HEK293 (cell line): ENCODE results near the gene FBXO34.

Experiments used
- CTCF ChIA-PET: fragments of 350-600 bp; formaldehyde crosslinking; extraction: SDS; loops from one replicate; lab custom pipeline; 2021; ENCODE audit warnings: antibody characterized with exemption; lab: Yijun Ruan, JAX
- POLR2A ChIA-PET: fragments of 300-600 bp; formaldehyde crosslinking; extraction: SDS; loops from one replicate; lab custom pipeline; 2020; ENCODE audit warnings: antibody characterized with exemption, inconsistent platforms; lab: Yijun Ruan, JAX
- H3K27ac ChIP-seq: fragments of 200-500 bp; sonication (Bioruptor generic); 2 replicates; pipeline ENCODE4 v1.5.1; 2014; ENCODE audit warnings: low read depth, low read length, control low read depth, inconsistent platforms; ENCODE audit errors: extremely low read depth
- H3K36me3 ChIP-seq, 2 experiments: fragments of 200-500 bp in 1 of 2; sonication (Bioruptor generic) in 1 of 2; 1 replicate in 1 of 2; 2 replicates in 1 of 2; pipeline ENCODE4 v1.5.1; 2014 to 2017; ENCODE audit warnings: inconsistent platforms in 2 of 2, low read length in 2 of 2; ENCODE audit not compliant: control insufficient read depth in 2 of 2, insufficient read depth in 1 of 2
- H3K4me1 ChIP-seq: fragments of 200-500 bp; sonication (Bioruptor generic); 2 replicates; pipeline ENCODE4 v1.5.1; 2014; ENCODE audit warnings: mild to moderate bottlenecking, low read length, inconsistent platforms; ENCODE audit not compliant: control insufficient read depth, insufficient read depth
- H3K4me3 ChIP-seq: 2 replicates; pipeline ENCODE4 v1.5.1; 2011; ENCODE audit warnings: low read depth, mild to moderate bottlenecking, control low read depth, low read length, moderate library complexity
- H3K9me3 ChIP-seq: fragments of 200-500 bp; sonication (Bioruptor generic); 2 replicates; pipeline ENCODE4 v1.5.1; 2014; ENCODE audit warnings: low read depth, low read length, inconsistent platforms; ENCODE audit not compliant: control insufficient read depth, insufficient read depth
- BCL11B ChIP-seq: fragments of 450-650 bp; formaldehyde crosslinking; IDR thresholded peaks from 2 replicates; pipeline ENCODE4 v1.5.1; 2016; ENCODE audit warnings: low read depth, missing biosample characterization, missing genetic modification characterization
- GLIS1 ChIP-seq: fragments of 450-650 bp; formaldehyde crosslinking; IDR thresholded peaks from 2 replicates; pipeline ENCODE4 v1.5.1; 2016; ENCODE audit warnings: missing biosample characterization, missing genetic modification characterization
- GLIS2 ChIP-seq: fragments of 450-650 bp; formaldehyde crosslinking; IDR thresholded peaks from 2 replicates; pipeline ENCODE4 v1.5.1; 2016; ENCODE audit warnings: missing biosample characterization, missing genetic modification characterization
- KLF16 ChIP-seq: fragments of 450-650 bp; formaldehyde crosslinking; IDR thresholded peaks from 2 replicates; pipeline ENCODE4 v1.5.1; 2017; ENCODE audit warnings: missing biosample characterization, missing genetic modification characterization
- PRDM1 ChIP-seq: fragments of 450-650 bp; formaldehyde crosslinking; IDR thresholded peaks from 2 replicates; pipeline ENCODE4; 2016; ENCODE audit warnings: missing biosample characterization, missing genetic modification characterization
- SP7 ChIP-seq: fragments of 450-650 bp; formaldehyde crosslinking; IDR thresholded peaks from 2 replicates; pipeline ENCODE4 v1.5.1; 2016; ENCODE audit warnings: missing biosample characterization, missing genetic modification characterization
- WT1 ChIP-seq: fragments of 450-650 bp; formaldehyde crosslinking; IDR thresholded peaks from 2 replicates; pipeline ENCODE4 v1.5.1; 2016; ENCODE audit warnings: missing biosample characterization, missing genetic modification characterization
- ZBTB17 ChIP-seq: fragments of 450-650 bp; formaldehyde crosslinking; IDR thresholded peaks from 2 replicates; pipeline ENCODE4 v1.5.1; 2016; ENCODE audit warnings: missing biosample characterization, missing genetic modification characterization
- ZBTB21 ChIP-seq: fragments of 450-650 bp; formaldehyde crosslinking; IDR thresholded peaks from 2 replicates; pipeline ENCODE4 v1.5.1; 2017; ENCODE audit warnings: missing biosample characterization, missing genetic modification characterization
- ZBTB48 ChIP-seq: fragments of 450-650 bp; formaldehyde crosslinking; IDR thresholded peaks from 2 replicates; pipeline ENCODE4 v1.5.1; 2016; ENCODE audit warnings: missing biosample characterization, missing genetic modification characterization
- ZBTB8A ChIP-seq: fragments of 450-650 bp; formaldehyde crosslinking; IDR thresholded peaks from 2 replicates; pipeline ENCODE4 v1.5.1; 2016; ENCODE audit warnings: missing biosample characterization, missing genetic modification characterization
- ZNF2 ChIP-seq: fragments of 450-650 bp; formaldehyde crosslinking; IDR thresholded peaks from 2 replicates; pipeline ENCODE4 v1.5.1; 2016; ENCODE audit warnings: missing biosample characterization, missing genetic modification characterization
- ZNF394 ChIP-seq: fragments of 450-650 bp; formaldehyde crosslinking; IDR thresholded peaks from 2 replicates; pipeline ENCODE4 v1.5.1; 2016; ENCODE audit warnings: missing biosample characterization, missing genetic modification characterization, mild to moderate bottlenecking, moderate library complexity, borderline replicate concordance
- ZNF510 ChIP-seq: fragments of 450-650 bp; formaldehyde crosslinking; IDR thresholded peaks from 2 replicates; pipeline ENCODE4 v1.5.1; 2018; ENCODE audit warnings: mild to moderate bottlenecking, missing genetic modification characterization, missing biosample characterization; ENCODE audit not compliant: insufficient replicate concordance
- ZNF560 ChIP-seq: fragments of 450-650 bp; formaldehyde crosslinking; IDR thresholded peaks from 2 replicates; pipeline ENCODE4 v1.5.1; 2017; ENCODE audit warnings: missing biosample characterization, missing genetic modification characterization, borderline replicate concordance
- ZNF561 ChIP-seq: fragments of 450-650 bp; IDR thresholded peaks from 2 replicates; pipeline ENCODE4 v1.5.1; 2018; ENCODE audit warnings: missing biosample characterization, missing genetic modification characterization, borderline replicate concordance
- ZNF660 ChIP-seq: fragments of 450-650 bp; IDR thresholded peaks from 2 replicates; pipeline ENCODE4 v1.5.1; 2018; ENCODE audit warnings: missing biosample characterization, mild to moderate bottlenecking, missing genetic modification characterization
- ZSCAN30 ChIP-seq: fragments of 450-650 bp; IDR thresholded peaks from 2 replicates; pipeline ENCODE4 v1.5.1; 2018; ENCODE audit warnings: missing biosample characterization, mild to moderate bottlenecking, missing genetic modification characterization, moderate library complexity
- ZXDB ChIP-seq: fragments of 450-650 bp; formaldehyde crosslinking; IDR thresholded peaks from 2 replicates; pipeline ENCODE4 v1.5.1; 2016; ENCODE audit warnings: missing biosample characterization, missing genetic modification characterization
- TF ChIP-seq, protein P1 (sequence below): fragments of 450-650 bp; formaldehyde crosslinking; IDR thresholded peaks from 2 replicates; pipeline ENCODE4 v1.5.1; 2016; ENCODE audit warnings: missing biosample characterization, missing genetic modification characterization
- TF ChIP-seq, protein P2 (sequence below): fragments of 450-650 bp; formaldehyde crosslinking; IDR thresholded peaks from 2 replicates; pipeline ENCODE4 v1.5.1; 2016; ENCODE audit warnings: missing biosample characterization, missing genetic modification characterization, low read depth
- TF ChIP-seq, protein P3 (sequence below): fragments of 450-650 bp; formaldehyde crosslinking; IDR thresholded peaks from 2 replicates; pipeline ENCODE4 v1.5.1; 2016; ENCODE audit warnings: missing biosample characterization, missing genetic modification characterization, borderline replicate concordance
- TF ChIP-seq, protein P4 (sequence below): fragments of 450-650 bp; formaldehyde crosslinking; optimal IDR thresholded peaks from 2 replicates; pipeline ENCODE3; 2016; ENCODE audit warnings: missing biosample characterization, mild to moderate bottlenecking, missing genetic modification characterization
- TF ChIP-seq, protein P5 (sequence below): fragments of 450-650 bp; formaldehyde crosslinking; IDR thresholded peaks from 2 replicates; pipeline ENCODE4 v1.5.1; 2016; ENCODE audit warnings: missing biosample characterization, missing genetic modification characterization, borderline replicate concordance

FBXO34 gene, protein sequence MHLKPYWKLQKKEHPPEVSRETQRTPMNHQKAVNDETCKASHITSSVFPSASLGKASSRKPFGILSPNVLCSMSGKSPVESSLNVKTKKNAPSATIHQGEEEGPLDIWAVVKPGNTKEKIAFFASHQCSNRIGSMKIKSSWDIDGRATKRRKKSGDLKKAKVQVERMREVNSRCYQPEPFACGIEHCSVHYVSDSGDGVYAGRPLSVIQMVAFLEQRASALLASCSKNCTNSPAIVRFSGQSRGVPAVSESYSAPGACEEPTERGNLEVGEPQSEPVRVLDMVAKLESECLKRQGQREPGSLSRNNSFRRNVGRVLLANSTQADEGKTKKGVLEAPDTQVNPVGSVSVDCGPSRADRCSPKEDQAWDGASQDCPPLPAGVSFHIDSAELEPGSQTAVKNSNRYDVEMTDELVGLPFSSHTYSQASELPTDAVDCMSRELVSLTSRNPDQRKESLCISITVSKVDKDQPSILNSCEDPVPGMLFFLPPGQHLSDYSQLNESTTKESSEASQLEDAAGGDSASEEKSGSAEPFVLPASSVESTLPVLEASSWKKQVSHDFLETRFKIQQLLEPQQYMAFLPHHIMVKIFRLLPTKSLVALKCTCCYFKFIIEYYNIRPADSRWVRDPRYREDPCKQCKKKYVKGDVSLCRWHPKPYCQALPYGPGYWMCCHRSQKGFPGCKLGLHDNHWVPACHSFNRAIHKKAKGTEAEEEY

DNA sequence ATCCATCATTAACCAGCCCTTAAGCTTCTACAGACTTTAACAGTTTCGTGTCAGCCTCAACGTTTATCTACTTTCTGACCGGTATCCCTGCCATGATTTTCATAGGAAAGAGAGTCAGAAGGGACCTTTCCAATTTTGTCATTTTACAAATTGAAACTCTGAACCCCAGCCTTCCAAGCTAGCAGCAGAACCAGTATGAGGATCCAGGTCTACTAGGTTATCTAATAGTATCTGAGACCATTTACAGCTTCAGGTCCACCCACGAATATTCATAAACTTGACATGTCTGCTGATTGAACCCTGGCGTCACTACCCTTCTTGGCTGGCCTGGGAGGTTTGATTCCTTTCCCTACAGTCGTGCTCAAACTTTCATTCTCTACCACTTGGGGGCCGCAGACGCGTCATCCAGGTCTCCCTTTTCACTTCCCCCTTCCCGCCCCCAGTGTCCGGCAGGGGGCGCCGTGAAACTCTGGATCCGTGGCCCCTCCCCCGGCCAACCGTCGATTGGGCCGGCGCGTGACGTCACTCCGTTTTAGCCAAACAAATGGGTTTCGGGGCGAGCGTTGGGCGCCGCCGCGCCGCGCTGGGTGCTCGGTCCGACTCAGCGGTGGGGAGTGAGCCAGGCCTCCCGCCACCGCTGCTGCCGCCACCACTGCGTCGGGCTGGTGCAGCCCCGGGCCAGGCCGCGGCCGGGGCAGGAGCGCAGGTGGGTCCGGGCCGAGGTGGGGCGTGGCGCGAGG is at the start of gene FBXO34:
Gene FBXO34 (plus strand): TSS at position 590 of the 740 bp plus-strand sequence. CDS start 78,970 bp downstream, outside the sequence.
- ChIA-PET POLR2A (interaction anchor here (0.7 to 1.1 kb wide), 2 partner anchors 83 to 90 kb away, joined by 3 to 5 read pairs; no protein-coding TSS in a partner anchor), CTCF (interaction anchor here (0.6 to 2.3 kb wide), 31 partner anchors 12 to 1333 kb away, joined by 3 to 32 read pairs (median 4); no protein-coding TSS in a partner anchor)
- TF ChIP-seq GLIS2 (tag by site-specific recombination) (peak; percentile 63), WT1 (tag by site-specific recombination) (0 out of 2 replicates have a peak, but pooled peaks have one; percentile 36), BCL11B (tag by site-specific recombination) (0 out of 2 replicates have a peak, but pooled peaks have one; percentile 46), ZNF394 (tag by site-specific recombination) (peak; percentile 26; the same call in 1 of the 2 replicates), GLIS1 (peak; percentile 57), ZNF660 (peak; percentile 87), ZNF2 (tag by site-specific recombination) (peak; percentile 30; the same call in 1 of the 2 replicates), KLF16 (peak; percentile 53; the same call in 1 of the 2 replicates), ZXDB (tag by site-specific recombination) (peak; percentile 62), PRDM1 (tag by site-specific recombination) (peak; percentile 98), ZBTB17 (tag by site-specific recombination) (peak; percentile 46), ZSCAN30 (tag by site-specific recombination) (no peak), ZBTB48 (tag by site-specific recombination) (peak; percentile 65; the same call in 1 of the 2 replicates), ZNF560 (tag by site-specific recombination) (no peak), ZBTB21 (tag by site-specific recombination) (peak; percentile 96), ZNF510 (tag by site-specific recombination) (no peak), ZBTB8A (tag by site-specific recombination) (peak; percentile 86), SP7 (tag by site-specific recombination) (peak; percentile 76), ZNF561 (tag by site-specific recombination) (peak; percentile 30; the same call in 1 of the 2 replicates)
- TF ChIP-seq, protein P1, sequence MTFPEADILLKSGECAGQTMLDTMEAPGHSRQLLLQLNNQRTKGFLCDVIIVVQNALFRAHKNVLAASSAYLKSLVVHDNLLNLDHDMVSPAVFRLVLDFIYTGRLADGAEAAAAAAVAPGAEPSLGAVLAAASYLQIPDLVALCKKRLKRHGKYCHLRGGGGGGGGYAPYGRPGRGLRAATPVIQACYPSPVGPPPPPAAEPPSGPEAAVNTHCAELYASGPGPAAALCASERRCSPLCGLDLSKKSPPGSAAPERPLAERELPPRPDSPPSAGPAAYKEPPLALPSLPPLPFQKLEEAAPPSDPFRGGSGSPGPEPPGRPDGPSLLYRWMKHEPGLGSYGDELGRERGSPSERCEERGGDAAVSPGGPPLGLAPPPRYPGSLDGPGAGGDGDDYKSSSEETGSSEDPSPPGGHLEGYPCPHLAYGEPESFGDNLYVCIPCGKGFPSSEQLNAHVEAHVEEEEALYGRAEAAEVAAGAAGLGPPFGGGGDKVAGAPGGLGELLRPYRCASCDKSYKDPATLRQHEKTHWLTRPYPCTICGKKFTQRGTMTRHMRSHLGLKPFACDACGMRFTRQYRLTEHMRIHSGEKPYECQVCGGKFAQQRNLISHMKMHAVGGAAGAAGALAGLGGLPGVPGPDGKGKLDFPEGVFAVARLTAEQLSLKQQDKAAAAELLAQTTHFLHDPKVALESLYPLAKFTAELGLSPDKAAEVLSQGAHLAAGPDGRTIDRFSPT = no peak
- TF ChIP-seq, protein P2, sequence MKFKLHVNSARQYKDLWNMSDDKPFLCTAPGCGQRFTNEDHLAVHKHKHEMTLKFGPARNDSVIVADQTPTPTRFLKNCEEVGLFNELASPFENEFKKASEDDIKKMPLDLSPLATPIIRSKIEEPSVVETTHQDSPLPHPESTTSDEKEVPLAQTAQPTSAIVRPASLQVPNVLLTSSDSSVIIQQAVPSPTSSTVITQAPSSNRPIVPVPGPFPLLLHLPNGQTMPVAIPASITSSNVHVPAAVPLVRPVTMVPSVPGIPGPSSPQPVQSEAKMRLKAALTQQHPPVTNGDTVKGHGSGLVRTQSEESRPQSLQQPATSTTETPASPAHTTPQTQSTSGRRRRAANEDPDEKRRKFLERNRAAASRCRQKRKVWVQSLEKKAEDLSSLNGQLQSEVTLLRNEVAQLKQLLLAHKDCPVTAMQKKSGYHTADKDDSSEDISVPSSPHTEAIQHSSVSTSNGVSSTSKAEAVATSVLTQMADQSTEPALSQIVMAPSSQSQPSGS = peak; percentile 98
- TF ChIP-seq, protein P3, sequence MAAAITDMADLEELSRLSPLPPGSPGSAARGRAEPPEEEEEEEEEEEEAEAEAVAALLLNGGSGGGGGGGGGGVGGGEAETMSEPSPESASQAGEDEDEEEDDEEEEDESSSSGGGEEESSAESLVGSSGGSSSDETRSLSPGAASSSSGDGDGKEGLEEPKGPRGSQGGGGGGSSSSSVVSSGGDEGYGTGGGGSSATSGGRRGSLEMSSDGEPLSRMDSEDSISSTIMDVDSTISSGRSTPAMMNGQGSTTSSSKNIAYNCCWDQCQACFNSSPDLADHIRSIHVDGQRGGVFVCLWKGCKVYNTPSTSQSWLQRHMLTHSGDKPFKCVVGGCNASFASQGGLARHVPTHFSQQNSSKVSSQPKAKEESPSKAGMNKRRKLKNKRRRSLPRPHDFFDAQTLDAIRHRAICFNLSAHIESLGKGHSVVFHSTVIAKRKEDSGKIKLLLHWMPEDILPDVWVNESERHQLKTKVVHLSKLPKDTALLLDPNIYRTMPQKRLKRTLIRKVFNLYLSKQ (tag by site-specific recombination) = no peak
- TF ChIP-seq, protein P4, sequence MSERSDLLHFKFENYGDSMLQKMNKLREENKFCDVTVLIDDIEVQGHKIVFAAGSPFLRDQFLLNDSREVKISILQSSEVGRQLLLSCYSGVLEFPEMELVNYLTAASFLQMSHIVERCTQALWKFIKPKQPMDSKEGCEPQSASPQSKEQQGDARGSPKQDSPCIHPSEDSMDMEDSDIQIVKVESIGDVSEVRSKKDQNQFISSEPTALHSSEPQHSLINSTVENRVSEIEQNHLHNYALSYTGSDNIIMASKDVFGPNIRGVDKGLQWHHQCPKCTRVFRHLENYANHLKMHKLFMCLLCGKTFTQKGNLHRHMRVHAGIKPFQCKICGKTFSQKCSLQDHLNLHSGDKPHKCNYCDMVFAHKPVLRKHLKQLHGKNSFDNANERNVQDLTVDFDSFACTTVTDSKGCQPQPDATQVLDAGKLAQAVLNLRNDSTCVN (tag by site-specific recombination) = peak; percentile 45
- TF ChIP-seq, protein P5, sequence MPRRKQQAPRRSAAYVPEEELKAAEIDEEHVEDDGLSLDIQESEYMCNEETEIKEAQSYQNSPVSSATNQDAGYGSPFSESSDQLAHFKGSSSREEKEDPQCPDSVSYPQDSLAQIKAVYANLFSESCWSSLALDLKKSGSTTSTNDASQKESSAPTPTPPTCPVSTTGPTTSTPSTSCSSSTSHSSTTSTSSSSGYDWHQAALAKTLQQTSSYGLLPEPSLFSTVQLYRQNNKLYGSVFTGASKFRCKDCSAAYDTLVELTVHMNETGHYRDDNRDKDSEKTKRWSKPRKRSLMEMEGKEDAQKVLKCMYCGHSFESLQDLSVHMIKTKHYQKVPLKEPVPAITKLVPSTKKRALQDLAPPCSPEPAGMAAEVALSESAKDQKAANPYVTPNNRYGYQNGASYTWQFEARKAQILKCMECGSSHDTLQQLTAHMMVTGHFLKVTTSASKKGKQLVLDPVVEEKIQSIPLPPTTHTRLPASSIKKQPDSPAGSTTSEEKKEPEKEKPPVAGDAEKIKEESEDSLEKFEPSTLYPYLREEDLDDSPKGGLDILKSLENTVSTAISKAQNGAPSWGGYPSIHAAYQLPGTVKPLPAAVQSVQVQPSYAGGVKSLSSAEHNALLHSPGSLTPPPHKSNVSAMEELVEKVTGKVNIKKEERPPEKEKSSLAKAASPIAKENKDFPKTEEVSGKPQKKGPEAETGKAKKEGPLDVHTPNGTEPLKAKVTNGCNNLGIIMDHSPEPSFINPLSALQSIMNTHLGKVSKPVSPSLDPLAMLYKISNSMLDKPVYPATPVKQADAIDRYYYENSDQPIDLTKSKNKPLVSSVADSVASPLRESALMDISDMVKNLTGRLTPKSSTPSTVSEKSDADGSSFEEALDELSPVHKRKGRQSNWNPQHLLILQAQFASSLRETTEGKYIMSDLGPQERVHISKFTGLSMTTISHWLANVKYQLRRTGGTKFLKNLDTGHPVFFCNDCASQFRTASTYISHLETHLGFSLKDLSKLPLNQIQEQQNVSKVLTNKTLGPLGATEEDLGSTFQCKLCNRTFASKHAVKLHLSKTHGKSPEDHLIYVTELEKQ (tag by site-specific recombination) = no peak

More for the DNA sequence above, at the start of gene FBXO34:
- H3K36me3 ChIP-seq = no peaks in the 10 kb centered on the region
- H3K27ac ChIP-seq = peak within 1 kb of the TSS; percentile 73
- H3K4me1 ChIP-seq = peaks cover 4% of the 10 kb centered on the region; the same call in 1 of the 2 replicates
- H3K4me3 ChIP-seq = peak within 1 kb of the TSS; percentile 100
- H3K9me3 ChIP-seq = no peaks in the 10 kb centered on the region
